IPS-11a (cell line): ENCODE measurements around the gene MCL1.

ENCODE experiments used
- H3K4me3 ChIP-seq: one replicate; pipeline ENCODE4 v1.5.1; 2013; ENCODE audit warnings: low read depth, low read length, control low read depth

The MCL1 gene

DNA sequence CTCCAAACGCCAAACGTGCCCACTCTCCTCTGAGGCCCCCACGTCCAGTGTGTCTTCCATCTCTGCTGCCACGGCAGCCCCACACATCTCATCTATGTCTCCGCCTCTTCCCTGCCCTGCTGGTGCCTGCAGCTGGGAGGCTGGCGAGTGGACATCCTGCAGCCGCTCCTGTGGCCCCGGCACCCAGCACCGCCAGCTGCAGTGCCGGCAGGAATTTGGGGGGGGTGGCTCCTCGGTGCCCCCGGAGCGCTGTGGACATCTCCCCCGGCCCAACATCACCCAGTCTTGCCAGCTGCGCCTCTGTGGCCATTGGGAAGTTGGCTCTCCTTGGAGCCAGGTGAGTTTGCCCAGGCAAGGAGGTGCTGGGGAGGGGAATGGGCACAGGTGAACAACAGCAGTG, 21.6 kb downstream of the MCL1 start:
- H3K4me3 ChIP-seq = no peak overlapping the region

DNA sequence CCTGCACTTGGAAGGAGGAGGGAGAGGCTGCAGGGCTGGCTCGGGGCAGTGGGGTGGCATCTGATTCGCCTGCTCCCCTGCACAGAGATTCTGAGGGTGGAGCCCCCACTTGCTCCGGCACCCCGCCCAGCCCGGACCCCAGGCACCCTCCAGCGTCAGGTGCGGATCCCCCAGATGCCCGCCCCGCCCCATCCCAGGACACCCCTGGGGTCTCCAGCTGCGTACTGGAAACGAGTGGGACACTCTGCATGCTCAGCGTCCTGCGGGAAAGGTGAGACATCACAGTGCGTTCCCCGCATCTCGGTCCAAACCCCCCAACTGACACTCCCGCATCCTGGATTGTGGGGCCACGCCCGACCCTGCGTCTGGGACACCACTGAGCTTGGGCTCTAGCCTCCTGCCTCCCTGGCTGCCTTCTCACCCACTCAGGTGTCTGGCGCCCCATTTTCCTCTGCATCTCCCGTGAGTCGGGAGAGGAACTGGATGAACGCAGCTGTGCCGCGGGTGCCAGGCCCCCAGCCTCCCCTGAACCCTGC, 22.3 kb downstream of the MCL1 start:
- no peak overlapping the region for H3K4me3 ChIP-seq

DNA sequence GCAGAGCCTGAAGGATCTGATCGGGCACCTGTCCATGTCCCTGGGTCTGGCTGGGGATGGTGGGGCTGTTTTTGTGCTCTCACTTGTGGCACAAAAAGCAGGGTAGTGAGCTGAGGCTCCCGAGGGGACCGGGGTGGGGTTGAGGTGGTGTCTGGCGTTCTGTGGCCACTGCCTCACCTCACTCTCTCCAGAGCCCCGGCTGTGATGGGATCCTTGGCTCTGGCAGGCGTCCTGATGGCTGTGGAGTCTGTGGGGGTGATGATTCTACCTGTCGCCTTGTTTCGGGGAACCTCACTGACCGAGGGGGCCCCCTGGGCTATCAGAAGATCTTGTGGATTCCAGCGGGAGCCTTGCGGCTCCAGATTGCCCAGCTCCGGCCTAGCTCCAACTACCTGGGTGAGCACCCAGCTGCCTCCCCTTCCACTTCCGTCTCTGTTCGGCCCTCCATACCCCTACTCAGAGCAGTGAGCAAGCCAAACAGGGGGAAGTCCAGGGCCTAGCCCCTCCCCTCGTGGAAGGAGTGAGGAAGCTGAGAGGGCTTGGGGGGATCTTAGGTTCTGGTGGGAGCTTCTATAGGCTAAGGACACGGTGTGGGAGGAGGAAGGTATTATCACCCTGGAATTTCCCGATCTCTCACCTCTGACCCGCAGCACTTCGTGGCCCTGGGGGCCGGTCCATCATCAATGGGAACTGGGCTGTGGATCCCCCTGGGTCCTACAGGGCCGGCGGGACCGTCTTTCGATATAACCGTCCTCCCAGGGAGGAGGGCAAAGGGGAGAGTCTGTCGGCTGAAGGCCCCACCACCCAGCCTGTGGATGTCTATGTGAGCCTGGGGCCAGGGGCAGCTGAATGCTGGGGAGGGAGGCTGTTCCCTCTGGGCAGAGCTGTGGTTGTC, 23.2 kb downstream of the MCL1 start:
- H3K4me3 ChIP-seq = no peak overlapping the region

DNA sequence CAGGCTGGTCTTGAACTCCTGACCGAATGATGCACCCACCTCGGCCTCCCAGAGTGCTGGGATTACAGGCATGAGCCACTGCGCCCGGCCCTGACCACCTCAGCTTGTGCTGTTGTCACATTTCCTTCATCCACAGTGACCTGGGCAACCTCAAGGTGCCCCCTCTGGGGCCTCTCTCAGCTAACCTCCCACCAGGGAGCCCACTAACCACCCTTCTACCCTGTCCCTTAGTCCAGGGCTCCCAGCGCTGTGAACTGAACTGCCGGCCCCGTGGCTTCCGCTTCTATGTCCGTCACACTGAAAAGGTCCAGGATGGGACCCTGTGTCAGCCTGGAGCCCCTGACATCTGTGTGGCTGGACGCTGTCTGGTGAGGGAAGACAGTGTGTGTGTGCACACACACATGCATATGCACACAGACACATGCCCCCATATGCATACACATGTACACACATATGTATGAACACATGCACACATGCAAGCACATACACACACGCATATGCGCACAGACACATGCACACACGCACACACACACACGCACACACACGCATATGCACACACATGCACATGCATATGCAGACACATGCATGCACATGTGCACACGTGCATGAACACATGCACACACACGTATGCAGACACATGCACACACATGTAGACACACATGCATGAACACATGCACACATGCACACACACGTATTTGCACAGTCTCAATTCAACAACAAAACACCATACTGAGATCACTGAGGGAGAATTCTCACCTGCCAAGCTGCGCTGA, 24.0 kb downstream of the MCL1 start:
- no peak overlapping the region for H3K4me3 ChIP-seq

DNA sequence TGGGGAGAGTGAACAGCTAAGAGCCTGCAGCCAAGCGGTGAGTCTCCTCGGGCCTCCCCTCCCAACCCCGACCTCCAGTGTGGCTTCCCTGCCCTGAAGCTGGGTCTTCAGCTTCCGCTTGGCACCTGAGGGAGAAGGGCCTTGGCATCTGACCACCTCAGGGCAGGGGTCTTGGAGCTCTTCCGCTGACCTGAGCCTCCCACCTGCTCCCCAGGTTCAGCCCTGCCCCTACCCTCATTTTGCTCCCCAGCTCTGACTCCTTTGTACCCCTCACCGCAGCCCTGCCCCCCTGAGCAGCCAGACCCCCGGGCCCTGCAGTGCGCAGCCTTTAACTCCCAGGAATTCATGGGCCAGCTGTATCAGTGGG, 25.3 kb downstream of the MCL1 start:
- no peak overlapping the region for H3K4me3 ChIP-seq

DNA sequence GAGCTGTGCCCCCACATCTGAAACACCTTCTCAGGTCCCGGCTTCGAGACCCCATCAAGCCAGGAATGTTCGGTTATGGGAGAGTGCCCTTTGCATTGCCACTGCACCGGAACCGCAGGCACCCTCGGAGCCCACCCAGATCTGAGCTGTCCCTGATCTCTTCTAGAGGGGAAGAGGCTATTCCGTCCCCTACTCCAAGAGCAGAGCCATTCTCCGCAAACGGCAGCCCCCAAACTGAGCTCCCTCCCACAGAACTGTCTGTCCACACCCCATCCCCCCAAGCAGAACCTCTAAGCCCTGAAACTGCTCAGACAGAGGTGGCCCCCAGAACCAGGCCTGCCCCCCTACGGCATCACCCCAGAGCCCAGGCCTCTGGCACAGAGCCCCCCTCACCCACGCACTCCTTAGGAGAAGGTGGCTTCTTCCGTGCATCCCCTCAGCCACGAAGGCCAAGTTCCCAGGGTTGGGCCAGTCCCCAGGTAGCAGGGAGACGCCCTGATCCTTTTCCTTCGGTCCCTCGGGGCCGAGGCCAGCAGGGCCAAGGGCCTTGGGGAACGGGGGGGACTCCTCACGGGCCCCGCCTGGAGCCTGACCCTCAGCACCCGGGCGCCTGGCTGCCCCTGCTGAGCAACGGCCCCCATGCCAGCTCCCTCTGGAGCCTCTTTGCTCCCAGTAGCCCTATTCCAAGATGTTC, 25.9 kb downstream of the MCL1 start:
- H3K4me3 ChIP-seq = no peak overlapping the region

DNA sequence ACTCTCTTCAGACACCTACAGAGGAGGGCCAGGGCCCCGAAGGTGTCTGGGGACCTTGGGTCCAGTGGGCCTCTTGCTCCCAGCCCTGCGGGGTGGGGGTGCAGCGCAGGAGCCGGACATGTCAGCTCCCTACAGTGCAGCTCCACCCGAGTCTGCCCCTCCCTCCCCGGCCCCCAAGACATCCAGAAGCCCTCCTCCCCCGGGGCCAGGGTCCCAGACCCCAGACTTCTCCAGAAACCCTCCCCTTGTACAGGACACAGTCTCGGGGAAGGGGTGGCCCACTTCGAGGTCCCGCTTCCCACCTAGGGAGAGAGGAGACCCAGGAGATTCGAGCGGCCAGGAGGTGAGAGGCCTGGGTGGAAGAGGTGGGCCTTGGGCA, 26.5 kb downstream of the MCL1 start:
- no peak overlapping the region for H3K4me3 ChIP-seq

DNA sequence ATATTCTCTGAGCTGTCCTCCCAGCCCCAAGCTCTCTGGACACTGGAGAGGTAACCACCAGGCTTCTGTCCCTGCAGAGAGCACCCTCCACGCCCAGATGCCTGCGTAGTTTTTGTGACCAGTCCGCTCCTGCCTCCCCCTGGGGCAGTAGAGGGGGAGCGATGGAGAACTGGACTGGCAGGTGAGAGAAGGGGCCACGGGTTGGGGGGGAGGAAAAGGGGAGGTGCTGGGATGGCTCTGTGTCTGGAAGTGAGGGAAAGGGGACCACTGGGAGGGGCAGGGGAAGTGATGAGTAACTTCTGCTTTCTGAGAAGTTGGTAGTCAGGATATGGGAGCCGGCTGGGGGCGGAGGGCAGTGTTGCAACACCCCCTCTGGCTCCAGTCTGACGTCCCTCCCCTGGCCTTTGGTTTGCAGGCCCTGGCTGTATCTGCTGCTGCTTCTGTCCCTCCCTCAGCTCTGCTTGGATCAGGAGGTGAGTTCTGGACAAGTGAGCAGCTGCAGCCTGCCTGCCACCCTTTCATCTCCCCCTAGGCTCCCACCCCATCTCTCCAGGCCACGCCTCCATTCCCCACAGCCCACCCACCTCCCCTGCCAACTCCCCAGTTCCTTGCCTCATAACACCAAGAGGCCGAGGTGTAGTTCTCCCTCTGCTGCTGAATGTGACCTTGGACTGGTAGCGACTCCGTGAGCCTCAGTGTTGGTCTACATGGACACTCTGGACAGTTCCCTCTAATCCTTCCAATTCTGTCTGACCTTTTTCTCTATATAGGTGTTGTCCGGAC, 27.1 kb downstream of the MCL1 start:
- no peak overlapping the region for H3K4me3 ChIP-seq

DNA sequence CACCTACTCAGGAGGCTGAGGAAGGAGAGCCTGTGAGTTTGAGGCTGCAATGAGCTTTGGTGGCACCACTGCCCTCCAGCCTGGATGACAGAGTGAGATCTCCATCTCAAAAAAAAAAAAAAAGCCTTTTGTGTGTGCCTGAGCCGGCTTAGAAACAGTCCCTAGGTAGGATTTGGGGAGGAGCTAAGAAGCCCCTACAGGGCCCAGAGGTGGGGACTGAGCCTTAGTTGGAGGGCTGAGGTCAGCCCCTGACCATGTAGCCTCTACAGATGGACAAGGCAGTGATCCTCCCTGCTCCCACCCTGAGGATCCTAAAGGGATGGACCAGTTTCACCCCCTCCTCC, 27.7 kb downstream of the MCL1 start:
- no peak overlapping the region for H3K4me3 ChIP-seq

DNA sequence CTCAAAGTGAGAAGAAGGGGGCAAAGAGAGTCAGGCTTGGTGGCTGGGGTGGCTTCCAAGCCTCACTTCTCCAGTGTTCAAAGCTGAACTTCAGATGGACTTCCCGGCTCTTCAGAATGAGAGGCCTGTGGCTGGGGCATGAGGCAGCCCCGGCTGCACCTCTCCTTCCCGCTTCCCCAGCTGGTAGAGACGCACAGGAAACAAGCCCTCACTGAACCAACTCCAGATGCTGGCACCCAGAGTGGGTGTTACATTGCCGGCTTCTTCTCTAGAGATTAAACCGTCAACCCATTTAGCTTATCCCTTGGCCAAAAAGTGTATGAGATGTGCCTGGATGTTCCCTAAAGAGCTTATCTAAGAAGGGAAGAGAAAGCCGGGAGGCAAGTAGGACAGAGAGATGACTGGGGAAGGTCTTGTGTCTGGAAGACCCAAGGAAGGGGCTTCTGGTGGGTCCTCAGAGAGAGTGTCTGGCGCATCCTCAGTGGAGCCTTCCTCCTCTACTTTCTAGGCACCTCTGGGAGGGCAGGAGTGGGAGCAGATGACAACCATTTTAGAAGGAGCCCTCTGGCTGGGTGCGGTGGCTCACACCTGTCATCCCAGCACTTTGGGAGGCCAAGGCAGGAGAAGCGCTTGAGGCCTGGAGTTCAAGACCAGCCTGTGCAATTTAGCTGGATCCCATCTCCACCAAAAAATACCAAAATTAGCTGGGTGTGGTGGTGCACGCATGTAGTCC, 28.2 kb downstream of the MCL1 start:
- H3K4me3 ChIP-seq = no peak overlapping the region

DNA sequence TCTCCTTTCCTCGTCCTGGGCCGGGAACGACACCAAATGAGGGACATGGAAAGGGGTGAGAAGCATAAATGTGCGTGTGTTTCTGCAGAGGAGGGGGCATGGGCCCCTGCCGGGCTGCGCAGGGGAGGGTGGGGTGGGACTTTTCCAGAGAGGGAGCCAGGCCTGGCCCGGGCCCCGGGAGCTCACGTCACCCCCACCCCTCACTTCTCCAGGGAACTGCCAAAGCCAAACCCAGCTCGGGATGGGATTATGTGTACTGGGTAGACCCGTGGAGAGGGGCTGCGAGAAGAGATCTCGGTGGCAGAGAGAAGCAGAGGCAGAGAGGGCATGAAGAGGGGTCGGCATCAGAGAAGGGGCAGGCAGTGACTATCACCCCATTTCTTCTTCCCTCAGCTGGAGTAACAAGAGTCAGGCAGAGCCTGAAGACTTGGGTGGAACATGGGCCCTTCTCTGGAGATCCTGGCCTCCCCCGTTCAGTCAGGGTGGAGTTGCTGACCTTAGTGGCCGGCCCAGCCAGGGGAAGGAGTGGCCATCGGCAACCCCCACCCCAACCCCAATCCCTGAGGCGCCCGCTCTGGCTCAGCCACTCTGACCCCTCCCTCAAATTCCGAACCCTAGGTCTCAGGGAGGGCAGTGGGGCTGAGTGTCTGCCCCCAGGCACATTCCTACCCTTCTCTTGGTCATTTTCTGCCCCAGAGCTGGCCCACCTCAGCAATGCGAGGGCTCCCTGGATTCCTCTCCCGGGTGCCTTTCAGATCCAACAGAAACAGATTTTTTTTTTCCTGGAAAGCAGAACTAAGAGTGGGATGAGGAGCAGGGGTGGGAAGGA, 29.0 kb downstream of the MCL1 start:
- H3K4me3 ChIP-seq = no peak overlapping the region

DNA sequence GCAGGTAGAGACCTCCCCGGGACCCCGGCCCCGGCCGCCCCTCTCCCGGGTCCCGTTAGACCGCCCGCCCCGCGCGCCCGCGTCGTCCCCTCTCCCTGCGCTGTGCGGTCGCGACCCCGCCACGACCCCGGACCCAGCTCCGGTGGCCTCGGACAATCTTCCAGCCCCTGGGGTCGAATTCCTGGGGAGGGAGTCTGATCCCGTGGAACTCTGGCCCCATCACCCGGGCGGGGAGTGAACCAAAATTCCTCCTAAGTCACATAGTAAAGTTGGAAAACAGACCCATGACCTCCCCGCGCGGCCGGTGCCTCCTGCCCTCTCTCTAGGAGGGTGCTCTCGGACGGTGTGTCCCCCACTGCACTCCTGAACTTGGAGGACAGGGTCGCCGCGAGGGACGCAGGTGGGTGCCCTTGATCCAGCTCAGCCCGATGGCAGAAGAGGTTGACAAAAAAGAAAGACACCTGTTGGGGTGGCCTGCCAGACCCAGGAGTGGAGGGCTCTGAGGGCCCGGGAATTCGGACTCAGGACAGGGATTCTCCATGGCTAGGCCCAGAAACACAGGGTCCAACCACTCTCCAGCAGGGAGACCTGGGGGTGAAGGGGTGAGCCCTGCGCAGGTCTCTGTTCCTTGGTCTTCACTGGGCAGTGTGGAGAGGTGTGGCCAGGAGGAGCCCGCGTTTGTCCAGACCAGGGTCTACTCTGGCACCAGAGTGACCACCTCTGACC, 29.8 kb downstream of the MCL1 start:
- peak overlapping the region; percentile 27 for H3K4me3 ChIP-seq

DNA sequence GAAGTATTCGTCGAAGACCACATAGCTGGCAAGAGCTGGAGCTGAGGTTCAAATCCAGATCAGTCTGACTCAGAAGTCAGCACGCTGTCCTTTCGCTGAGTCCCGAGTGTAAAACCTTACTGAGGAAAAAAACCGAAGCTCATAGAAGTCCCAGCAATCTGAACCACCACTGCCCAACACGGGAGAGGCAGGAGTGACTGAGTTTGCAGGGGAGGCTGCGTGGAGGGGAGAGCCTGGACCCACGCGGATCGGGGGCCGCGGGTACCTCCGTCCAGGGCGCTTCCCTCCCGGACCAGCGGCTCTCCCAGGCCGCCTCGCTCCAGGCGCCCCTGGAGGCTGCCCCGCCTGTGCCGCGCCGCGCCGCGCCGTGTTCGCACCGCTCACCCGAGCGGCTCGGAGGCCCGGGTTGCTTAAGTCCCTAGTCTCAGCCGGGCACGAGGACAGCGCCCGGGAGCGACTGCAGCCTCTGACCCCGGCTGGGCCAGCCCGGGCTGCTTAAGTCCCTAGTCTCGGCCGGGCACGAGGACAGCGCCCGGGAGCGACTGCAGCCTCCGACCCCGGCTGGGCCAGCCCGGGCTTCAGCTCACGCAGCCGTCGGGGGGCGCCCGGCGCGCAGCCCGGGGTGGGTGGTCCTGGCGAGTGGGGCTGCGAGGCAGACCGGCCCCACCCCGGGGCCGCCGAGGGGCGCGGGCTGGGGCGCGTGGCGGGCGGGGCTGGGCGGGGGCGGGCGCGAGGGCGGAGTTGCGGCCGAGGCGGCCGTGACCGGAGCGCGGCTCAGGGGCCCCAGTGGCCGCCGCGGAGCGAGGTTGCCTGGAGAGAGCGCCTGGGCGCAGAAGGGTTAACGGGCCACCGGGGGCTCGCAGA, 30.5 kb downstream of the MCL1 start, which contains the start of gene ADAMTSL4:
Gene ADAMTSL4, plus strand, starts transcription at position 777 of the 864 bp plus-strand sequence. CDS start 2,881 bp downstream, outside the sequence.
- peak within 1 kb of the TSS; percentile 40 for H3K4me3 ChIP-seq

DNA sequence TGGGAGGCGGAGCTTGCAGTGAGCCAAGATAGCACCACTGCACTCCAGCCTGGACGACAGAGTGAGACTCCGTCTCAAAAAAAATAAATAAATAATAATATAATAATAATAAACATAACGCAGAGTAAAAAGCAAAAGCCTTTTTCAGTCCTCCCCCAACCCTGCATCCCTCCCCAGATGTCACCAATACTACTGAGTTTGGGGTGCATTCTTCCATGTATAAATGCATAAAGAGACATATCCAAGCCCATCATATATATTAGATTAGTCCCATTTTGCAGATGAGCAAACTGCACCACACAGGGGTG, 31.1 kb downstream of the MCL1 start:
- peak overlapping the region; percentile 40 for H3K4me3 ChIP-seq

DNA sequence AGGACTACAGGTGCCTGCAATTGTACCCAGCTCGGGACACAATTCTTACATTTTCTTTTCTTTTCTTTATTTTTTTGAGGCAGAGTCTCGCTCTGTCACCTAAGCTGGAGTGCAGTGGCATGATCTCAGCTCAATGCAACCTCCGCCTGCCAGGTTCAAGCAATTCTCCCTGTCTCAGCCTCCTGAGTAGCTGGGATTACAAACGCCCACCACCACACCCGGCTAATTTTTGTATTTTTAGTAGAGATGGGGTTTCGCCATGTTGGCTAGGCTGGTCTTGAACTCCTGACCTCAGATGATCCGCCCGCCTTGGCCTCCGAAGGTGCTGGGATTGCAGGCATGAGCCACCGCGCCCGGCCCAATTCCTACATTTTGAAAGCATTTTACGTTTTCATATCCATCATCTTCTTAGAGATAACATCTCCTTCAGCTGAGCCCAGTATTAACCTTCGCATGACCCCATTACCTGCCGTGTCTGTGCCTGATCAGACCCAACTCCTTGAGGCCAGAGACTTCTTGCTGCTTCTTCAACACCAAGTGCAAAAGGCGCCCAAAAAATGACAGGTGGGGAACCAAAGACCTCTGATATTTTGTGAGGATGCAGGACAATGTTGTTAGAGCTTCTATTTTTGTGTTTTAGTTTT, 33.0 kb downstream of the MCL1 start:
- no peak overlapping the region for H3K4me3 ChIP-seq

DNA sequence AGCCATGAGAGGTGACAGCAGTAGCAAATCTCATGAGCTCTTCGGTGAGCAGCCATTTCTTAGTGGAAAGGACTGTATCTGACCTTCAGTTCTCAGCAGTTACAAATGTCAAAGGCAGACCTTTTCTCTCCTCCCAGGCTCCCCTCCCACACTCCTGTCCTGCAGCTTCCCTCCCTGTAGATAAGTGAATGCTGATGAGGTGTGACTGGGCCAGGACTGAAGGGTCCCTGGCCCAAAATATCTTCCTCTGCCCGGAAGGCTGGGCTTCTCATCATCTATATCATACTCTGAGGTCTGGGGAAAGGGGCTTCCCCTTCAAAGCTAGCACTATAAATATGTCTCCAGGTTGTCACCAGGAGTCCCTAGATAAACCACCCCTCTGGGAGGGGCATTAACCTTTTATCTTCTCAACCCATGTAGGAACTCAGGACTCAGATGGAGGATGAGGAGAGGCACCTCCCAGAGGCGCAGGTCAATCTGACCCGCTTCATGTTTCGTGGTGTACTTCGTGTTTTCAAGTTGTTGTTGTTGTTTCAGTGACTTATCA, 33.9 kb downstream of the MCL1 start:
- no peak overlapping the region for H3K4me3 ChIP-seq

DNA sequence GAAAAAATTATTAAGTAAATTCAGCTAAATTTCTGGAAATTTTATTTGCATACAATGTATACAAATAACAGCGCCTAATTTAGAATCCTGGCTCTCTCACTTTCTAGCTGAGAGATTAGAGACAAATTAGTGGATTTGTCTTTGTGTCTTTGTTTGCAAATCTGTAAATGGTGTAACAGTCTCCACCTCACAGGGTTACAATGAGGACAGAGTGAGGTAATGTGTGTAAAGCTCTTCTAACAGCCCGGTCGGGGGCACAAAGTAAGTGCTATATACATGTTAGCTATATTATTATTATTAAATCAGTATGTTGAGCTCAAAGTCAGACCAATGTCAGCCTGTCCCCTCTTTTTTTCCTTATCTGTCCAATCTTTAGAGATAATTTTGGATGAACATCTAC, 35.2 kb downstream of the MCL1 start:
- H3K4me3 ChIP-seq = no peak overlapping the region
